Erythroblast (primary cell): Measurements from ENCODE around the gene IRX4.

Experiments
- GATA1 ChIP-seq: IDR thresholded peaks from 2 replicates; pipeline ENCODE4 v1.6.1; 2011; ENCODE audit warnings: low read depth, mild to moderate bottlenecking, control low read depth, low read length, moderate library complexity
- POLR2A ChIP-seq: IDR thresholded peaks from 2 replicates; pipeline ENCODE4 v1.6.1; 2011; ENCODE audit warnings: mild to moderate bottlenecking, low read length

DNA sequence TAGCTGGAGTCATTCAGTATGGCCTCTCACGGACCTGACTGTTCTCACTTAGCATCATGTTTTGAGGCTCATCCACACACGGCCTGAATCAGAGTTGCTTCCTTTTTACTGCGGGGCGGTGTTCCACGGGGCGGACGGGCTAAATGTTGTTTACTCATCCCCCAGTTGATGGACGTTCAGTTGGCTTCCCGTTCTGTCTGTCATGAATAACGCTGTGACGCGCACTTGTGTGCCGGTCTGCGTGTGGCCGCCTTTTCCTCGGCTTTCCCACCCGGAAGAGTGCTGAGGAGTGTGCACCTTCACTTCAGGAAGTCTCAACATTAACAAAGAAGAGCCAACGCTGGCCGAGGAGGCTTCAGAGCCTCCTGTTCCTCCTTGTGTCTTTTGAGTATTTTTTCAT is 39.0 kb upstream of the IRX4 start:
- TF ChIP-seq POLR2A (no peak), GATA1 (no peak)
